Erythroblast (primary cell): ENCODE measurements around the gene NR3C2.

Source experiments
- GATA1 ChIP-seq: IDR thresholded peaks from 2 replicates; pipeline ENCODE4 v1.6.1; 2011; ENCODE audit warnings: low read depth, mild to moderate bottlenecking, control low read depth, low read length, moderate library complexity
- POLR2A ChIP-seq: IDR thresholded peaks from 2 replicates; pipeline ENCODE4 v1.6.1; 2011; ENCODE audit warnings: mild to moderate bottlenecking, low read length

DNA sequence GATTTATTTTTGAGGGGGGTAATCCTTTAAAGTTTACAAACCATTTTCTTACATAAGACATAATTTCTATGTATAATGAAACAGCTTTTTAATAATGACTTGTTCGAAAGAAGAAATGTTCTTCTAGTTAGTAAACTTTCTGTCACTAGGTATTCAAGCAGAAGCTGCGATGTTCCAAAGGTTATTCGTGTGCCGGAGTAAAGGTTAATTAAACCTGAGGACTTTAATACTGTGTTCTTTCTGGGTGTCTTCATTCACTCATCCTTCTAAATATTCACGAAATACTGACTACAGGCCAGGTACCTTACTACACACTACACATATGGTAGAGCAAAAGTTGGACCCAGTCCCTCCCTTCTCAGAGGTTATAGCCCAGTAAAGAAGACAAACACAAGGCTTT, 96.7 kb downstream of the NR3C2 start:
- no peak for TF ChIP-seq POLR2A
- TF ChIP-seq GATA1: no peak
